GM21737 (cell line): ENCODE measurements around the gene ATP1A1.

ENCODE experiments used
- ATAC-seq: cut with Tn5 transposase; IDR thresholded peaks from one replicate; pipeline ENCODE4 v1.9.1; 2021; ENCODE audit warnings: mild to moderate bottlenecking, moderate library complexity; ENCODE audit not compliant: unreplicated experiment

ATP1A1 gene

GRCh38 chr1:116433275-116434257, 60.5 kb downstream of the ATP1A1 start:
- ATAC-seq = no peak

DNA sequence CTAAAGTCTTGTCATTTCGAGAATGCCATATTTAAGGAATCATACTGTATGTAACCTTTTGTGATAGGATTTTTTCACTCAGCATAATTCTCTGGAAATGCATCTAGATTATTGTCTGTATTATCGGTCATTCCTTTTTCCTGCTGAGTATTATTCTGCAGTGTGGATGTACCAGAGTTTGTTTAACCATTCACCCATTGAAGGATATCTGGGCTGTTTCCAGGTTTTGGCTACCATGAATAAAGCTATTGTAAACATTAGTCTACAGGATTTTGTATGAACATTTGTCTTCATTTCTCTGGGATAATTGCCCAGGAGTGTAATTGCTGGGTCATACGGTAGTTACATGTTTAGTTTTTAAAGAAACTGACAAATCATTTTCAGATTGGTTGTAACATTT, 61.8 kb downstream of the ATP1A1 start:
- no peak for ATAC-seq

- ATAC-seq = no peak
Observed at GRCh38 chr1:116435806-116436610, 63.0 kb downstream of the ATP1A1 start.

DNA sequence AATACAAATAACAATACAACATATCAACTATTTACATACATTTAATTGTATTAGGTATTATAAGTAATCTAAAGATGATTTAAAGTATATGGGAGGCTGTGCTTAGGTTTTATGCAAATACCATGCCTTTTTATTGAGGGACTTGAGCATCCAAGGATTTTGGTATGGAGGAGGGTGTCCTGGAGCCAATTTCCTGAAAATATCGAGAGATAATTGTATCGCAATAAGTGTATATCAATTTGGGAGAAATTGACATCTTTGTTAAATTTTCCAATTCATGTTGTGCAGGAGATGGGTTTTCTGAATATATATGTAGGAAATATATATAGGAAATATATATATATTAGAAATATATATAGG, 63.5 kb downstream of the ATP1A1 start:
- no peak for ATAC-seq

GRCh38 chr1:116439701-116440100, 66.7 kb downstream of the ATP1A1 start:
- no peak for ATAC-seq

DNA sequence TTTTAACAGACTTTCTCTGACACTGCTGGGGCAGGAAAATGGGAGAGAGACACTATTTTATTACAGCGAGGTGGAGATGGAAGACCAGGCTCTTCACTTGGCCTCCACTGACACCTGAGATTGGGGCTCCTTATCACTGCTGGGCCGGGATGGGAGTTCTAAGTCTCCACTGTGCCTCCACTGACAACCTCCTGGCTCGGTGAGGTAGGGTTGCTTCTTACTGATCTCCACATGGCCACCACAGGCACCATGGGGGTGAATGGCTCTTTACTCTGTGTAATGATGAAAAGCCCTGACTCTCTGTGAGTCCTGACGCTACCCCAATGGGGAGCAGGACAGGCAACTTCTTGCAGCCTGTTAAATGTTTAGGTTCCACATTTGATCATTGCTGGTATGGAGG, 67.7 kb downstream of the ATP1A1 start:
- no peak for ATAC-seq

- no peak for ATAC-seq
Observed at GRCh38 chr1:116445534-116445933, 72.5 kb downstream of the ATP1A1 start.

DNA sequence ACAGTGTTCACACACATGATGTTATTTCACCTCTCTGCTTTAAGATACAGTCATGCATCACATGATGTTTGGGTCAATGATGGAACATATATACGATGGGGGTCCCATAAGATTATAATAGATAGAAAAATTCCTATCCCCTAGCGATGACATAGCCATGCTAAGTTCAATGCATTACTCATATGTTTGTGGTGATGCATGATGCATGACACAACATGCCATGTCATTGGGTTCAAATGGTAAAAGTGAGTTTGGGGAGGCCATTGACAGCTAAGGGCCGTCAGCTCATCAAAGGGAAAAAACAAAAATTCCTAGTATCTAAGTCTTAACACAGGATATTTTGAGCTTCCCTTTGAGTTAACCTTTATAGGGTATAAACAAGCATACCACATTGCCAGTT, 73.6 kb downstream of the ATP1A1 start:
- ATAC-seq = no peak

- no peak for ATAC-seq
Observed at GRCh38 chr1:116448785-116449385, 75.8 kb downstream of the ATP1A1 start.

- ATAC-seq = no peak
Observed at GRCh38 chr1:116449578-116449977, 76.5 kb downstream of the ATP1A1 start.

GRCh38 chr1:116451702-116452101, 78.7 kb downstream of the ATP1A1 start:
- no peak for ATAC-seq

DNA sequence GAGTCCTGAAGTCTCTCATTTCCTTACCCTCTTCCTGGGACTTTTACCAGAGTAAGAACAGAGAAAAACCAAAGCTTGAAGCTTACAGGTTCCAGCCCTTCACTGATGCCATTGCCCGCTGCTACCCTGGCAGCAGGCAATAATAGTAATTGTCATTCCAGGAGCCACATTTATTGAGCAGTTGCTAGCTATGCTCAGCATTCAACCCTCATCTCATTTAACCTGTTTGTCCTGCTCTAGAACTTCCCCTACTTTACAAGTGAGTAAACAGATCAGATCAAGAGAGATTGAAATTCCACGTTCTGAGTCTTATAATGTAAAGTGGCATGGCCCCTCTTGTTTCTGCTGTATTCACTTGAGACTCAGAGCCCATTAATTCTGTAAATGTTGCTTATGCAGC, 80.4 kb downstream of the ATP1A1 start:
- no peak for ATAC-seq

- no peak for ATAC-seq
Observed at GRCh38 chr1:116453906-116454305, 80.9 kb downstream of the ATP1A1 start.
